CD4-positive, alpha-beta T cell treated with Interleukin-15 for 4 hours (primary cell): ENCODE measurements around the gene RIPK3.

Experiments used
- DNase-seq: peaks from one replicate; pipeline ENCODE4 v3.0.0-alpha.2; 2020; ENCODE audit warnings: low spot score

Gene RIPK3

DNA sequence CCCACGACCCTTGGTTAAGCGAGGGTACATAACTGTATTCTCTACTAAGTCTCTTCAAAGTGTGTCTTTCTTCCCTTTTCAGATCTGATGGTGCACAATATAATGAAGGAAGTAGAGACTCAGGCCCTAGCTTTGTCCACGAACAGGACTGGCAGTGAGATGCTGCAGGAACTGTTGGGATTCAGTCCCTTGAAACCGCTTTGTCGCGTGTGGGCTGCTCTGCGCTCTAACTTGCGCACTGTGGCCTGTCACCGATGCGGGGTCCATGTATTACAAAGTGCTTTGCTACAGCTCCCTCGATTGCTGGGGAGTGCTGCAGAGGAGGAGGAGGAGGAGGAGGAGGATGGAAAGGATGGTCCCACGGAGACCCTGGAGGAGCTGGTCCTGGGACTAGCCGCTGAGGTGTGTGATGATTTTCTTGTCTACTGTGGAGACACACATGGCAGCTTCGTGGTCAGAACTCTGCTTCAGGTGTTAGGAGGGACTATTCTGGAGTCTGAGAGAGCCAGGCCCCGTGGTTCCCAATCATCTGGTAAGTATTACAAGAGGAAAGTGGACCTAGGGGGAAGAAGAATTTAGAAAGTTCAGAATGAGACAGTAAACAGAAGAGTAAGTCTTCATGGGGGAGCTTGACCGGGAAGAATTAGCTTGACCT is 39.3 kb downstream of the RIPK3 start:
- DNase-seq = no peak

DNA sequence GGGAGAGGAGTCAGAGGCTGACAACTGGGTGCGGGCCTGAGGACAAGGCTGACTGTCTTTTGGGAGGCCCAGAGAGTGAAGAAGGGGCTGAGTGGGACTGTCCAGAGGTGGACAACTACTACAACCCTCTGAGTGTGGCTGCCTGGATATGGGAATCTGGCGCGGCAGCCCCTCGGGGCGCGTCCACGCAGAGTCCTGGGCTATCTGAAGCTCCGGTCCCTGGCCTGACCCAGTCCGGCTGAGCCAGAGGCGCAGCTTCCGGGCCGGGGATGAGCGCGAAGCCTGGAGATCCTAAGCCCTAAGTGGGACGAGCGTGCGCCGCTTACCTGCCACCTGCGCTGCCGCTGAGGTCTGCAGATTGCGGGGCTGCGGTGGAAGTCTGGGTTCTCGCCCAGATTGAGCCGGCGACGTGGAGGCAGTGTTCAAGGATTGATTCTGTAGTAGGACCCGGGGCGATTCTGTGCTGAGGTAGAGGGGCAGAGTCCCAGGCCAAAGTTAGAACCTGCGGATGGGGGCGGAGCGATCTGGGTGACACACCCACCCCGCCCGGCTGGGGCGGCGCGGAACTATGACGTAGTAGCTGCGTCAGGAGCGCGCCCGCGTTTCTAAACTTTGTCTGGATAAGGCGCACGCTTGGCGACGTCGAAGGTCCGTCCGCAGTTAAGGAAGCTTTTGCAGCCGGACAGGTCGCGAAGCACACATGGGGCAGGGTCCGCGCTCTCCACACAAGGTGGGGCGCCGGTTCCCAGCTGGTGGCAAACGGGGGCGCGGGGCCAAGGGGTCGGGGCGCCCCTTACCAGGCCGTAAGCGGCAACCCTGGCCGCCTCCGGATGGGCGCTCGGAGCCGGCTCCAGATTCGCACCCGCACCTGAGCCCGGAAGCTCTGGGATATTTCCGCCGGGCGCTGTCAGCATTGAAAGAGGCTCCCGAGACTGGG is 40.3 kb downstream of the RIPK3 start, which contains the start of the genes DHRS1 and NOP9:
TSS of gene DHRS1 (minus strand) at position 526 of the 937 bp plus-strand sequence. CDS start 674 bp downstream, outside the sequence.
TSS of gene NOP9 (plus strand) at position 596 of the 937 bp plus-strand sequence. CDS start at position 701, 105 bp downstream.
- peak; percentile 89 for DNase-seq

DNA sequence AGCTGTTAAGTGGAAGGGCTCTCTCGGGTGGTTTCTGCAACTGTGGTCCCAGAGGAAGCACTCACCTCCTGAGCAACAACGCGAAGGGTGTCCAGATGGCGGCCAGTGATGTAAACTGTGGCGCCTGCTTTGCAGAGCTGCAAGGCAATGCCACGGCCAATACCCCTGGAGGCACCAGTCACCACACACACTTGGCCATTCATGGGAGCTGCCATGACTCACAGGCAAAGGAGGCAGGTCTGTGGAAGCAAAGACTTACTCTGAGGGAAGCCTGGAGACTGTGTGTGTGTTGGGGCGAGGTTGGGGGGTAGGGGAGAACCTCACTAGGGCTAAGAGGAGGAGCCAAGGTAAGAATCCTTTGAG is 40.9 kb downstream of the RIPK3 start:
- DNase-seq = no peak

DNA sequence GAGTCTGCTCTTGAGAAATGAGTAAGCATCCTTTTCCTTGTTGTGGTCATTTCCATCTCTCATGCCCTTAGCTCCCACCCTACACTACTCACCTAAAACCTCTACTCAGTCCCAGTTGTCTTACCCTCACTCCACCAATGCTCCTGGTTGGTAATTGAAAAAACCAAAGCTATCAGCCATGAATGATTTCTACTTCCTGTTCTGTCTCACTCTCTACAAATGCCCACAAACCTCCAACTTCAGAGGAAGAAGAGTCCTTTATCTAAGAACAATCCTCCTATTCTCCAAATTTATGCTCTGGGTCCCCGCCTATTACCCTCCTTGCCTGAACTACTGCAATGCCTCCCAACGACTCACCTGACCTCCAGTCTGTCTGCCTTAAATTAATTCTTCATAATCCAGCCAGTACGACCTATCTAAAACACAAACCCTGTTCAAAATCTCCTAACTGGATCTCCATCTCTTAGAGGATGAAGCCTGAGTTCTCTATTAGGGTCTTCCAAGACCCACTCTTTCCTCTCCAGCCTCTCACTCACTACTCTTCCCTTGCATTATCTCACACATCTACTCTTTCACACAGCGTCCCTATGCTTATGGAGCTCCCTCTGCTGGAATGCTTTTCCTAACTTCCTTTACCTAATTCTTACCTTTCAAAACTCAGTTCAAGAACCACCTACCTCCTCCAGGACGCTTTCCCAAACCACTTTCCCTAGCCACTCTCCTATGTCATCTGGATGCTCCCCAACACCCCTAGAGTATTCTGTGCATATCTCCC is 42.4 kb downstream of the RIPK3 start:
- DNase-seq = no peak

DNA sequence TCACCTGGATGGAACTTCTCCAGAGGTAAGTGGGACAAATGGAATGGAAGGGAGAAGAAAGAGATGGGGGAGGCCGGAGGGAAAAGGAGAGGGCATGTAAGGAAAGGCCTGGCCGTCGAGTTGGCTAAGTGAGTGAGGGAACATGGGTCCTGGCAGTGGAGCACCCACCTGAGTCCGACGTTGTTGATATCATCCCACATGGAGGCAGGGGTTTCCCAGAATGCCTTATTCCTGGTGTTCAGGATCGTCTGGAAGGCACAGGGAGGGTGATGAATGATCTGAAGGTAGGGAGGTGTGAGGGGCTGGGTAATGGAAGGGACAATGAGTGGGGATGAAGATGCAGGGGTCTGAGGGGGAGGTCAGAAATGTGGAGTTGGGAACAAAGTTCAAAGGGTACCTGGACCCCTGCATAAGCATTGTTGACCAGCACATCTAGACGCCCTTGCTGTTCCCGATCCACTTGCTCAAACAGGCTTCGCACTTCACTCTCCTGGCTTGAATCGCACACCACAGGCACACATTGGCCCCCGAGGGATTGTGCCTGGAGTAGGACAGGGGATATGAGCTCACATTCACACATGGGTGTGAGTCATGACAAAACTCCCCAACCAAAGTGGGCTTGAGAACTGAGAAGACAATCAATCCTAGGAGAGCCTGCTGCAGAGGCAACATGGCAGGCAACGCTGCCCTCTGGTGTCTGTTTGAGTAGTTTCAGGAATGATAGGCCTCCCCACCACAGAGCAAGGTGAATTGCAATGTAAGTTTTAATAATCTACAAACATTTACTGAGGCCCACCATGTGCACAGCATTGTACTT is 43.2 kb downstream of the RIPK3 start:
- DNase-seq = peak; percentile 83

DNA sequence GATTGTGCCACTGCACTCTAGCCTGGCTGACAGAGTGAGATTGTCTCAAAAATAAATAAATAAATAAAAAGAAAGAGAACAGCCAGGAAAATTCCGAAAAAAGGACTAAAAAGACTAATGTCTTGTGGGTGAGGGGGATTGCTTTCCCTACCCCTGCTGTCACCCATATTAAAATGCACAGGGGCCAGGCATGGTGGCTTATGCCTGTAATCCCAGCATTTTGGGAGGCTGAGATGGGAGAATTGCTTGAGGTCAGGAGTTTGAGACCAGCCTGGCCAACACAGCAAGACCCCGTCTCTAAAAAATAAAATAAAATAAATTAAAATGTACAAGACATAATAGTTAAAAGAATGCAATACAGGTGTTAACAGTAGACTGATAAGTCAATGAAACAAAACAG is 46.3 kb downstream of the RIPK3 start:
- DNase-seq = no peak

DNA sequence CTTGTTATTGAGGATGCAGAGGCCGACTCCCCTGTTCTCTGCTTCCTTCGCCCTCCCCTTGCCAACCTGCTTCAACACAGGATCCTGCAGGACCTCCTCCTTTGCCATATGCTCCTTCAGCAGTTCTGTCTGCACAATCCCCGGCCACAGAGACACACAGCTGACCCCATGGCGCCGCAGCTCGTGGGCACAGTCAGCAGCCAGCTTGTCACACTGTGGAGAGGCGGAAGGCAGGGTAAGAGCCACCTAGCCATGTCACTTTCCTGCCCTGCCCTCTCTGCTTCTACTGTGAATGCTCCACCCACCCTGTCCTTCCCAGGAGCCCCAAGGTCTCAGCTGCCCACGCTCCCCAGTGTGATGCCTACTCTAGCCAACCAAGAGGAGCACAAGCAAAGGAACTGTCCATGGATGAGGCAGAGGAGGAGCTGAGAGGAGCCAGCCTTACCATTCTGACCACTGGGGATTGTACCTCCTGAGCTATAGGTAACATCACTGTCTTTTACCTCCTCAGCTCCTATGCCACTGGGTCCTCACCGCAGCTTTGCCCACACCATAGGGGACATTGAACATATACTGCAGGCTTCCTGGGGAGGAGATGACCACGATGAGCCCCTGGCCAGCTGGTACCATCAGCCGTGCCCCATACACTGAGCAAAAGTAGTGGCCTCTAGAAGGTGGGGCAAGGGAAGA is 47.5 kb downstream of the RIPK3 start:
- DNase-seq = no peak

DNA sequence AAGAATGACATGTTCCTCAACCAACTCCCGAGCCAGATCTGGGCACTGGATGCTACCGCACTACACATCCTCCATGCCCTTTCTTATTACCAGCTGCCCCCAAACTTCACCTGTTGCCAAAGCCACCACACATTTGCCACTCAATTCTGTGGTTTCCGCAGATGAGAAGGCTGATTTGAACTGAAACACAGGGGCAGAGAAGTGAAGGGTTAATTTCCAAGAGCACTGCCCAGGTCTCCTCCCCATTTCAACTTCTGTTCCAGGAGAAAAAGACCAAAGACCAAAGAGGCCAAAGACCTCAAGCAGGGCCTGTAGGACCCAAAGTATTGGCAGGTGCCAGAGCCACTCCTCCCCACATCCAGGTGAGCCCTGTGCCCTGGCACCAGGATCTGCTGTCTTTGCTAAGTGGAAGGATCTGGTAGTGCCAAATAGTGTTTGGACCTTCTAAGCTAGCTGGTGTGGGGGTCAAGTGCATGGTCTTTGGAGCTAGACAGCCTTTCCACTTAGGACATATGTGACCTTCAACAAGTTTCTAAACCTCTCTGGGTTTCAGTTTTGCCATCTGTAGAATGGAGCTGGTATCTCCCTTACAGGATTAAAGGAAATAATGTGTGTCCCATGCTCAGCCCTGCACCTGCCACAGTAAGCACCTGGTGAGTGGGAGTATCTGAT is 48.2 kb downstream of the RIPK3 start:
- no peak for DNase-seq

DNA sequence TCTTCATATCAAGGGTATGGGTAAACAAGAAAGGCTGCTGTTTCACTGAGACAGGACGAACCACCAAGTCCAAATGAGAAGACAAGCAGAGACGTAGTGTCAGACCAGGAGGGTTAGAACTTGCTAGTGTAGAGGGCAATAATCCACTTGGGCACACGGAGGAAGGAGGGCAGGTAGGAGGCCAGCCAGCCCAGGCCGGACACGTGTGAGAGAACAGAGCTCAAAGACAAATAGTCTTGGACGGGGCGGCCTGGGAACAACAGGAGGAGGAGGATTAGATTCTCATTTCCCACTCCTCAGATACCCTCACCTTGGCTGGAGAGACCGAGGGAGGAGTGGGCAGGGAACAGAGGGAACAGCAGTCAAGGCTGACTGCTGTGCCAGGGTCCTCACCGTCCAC is 49.0 kb downstream of the RIPK3 start:
- DNase-seq = no peak

DNA sequence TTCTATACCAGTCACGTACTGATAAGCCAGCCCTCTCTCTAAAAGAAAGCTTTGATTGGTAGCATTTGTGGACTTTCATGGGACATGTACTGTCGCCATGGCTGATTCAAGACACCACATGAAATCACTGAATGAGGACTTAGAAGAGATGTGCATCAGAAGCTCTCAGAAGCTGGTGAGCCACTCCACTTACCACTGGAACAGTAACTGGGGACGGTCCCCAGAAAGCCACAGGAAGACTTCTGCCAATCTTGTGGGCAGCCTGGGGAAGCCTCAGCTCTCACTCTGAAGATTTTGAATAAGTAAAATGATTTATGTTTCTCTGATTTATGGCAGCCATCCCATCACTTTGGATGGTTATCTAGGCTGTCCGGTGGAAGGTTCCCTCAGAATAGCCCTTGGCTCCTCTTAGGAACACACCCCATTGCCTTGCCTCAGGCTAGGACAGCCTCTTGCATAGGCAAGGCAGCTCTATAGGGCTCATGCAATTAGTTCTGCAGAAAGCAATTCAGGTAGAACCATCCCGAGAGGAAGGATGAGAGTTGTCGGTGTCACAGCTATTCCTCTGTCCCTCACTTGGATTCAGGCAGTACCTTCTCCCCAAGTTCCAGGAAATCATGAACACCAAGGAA is 50.0 kb downstream of the RIPK3 start:
- DNase-seq = no peak

DNA sequence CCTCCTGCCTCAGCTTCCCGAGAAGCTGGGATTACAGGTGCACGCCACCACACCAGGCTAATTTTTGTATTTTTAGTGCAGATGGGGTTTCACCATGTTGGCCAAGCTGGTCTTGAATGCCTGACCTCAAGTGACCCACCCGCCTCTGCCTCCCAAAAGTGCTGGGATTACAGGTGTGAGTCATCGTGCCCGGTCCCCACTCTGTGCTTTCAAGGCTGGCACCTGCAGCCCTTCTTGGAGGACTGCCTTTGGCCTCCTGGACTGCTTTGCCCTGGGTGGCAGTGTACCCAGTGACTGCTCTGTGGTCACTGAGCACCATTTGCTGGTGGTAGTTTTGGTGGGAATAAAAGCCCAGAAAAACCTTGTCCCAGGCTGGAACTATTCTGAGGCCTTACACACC is 52.8 kb downstream of the RIPK3 start:
- DNase-seq = no peak
